WTC11 (cell line): Measurements from ENCODE around the gene DCTN1. TPM values are rescaled to one million over a fixed set of nuclear protein-coding genes. Genes with fewer than 3 reads are reported as not detected.

ENCODE experiments used
- ATAC-seq: fragments of 200-7000 bp; cut with Tn5 transposase; 2 replicates; pipeline ENCODE4 v1.10.0; 2021; ENCODE audit warnings: mild to moderate bottlenecking, moderate library complexity
- CTCF ChIA-PET: fragments of 300-600 bp; sonication (Branson Sonifier 250); formaldehyde crosslinking; loops from one replicate; lab custom pipeline; 2021; ENCODE audit warnings: antibody characterized with exemption; lab: Charles Lee
- POLR2A ChIA-PET: fragments of 350-600 bp; sonication (Branson Sonifier 250); formaldehyde crosslinking; loops from one replicate; lab custom pipeline; 2021; ENCODE audit warnings: antibody characterized with exemption; lab: Charles Lee
- DNase-seq: peaks from one replicate; pipeline ENCODE4 v3.0.0; 2021; ENCODE audit warnings: low spot score
- H3K27ac Mint-ChIP-seq: 2 replicates; pipeline ENCODE4 v1.8.0; 2021; ENCODE audit warnings: mixed read lengths
- H3K27me3 Mint-ChIP-seq: 2 replicates; pipeline ENCODE4 v1.8.0; 2021; ENCODE audit warnings: low read depth, mild to moderate bottlenecking, moderate library complexity, mixed read lengths
- H3K36me3 Mint-ChIP-seq: 2 replicates; pipeline ENCODE4 v1.8.0; 2021; ENCODE audit warnings: mixed read lengths
- H3K4me1 Mint-ChIP-seq: 2 replicates; pipeline ENCODE4 v1.8.0; 2022; ENCODE audit warnings: mixed read lengths
- H3K4me3 Mint-ChIP-seq: 2 replicates; pipeline ENCODE4 v1.8.0; 2021; ENCODE audit warnings: mild to moderate bottlenecking, moderate library complexity, mixed read lengths
- H3K9me3 Mint-ChIP-seq: 2 replicates; pipeline ENCODE4 v1.8.0; 2021; ENCODE audit warnings: mixed read lengths
- ATF1 ChIP-seq: sonication (generic); formaldehyde crosslinking; IDR thresholded peaks from 2 replicates; pipeline ENCODE4 v1.8.1; 2023; ENCODE audit warnings: mild to moderate bottlenecking, moderate library complexity, missing genetic modification reagents
- ATF6 ChIP-seq: sonication (generic); formaldehyde crosslinking; IDR thresholded peaks from 2 replicates; pipeline ENCODE4 v1.8.1; 2023; ENCODE audit warnings: mild to moderate bottlenecking, missing genetic modification reagents
- EMX1 ChIP-seq: fragments of 250-450 bp; sonication (Bioruptor Pico); IDR thresholded peaks from 2 replicates; pipeline ENCODE4 v1.8.0; 2021; ENCODE audit warnings: mild to moderate bottlenecking
- ERG ChIP-seq: fragments of 250-450 bp; sonication (Bioruptor Pico); IDR thresholded peaks from 2 replicates; pipeline ENCODE4 v1.8.0; 2021; ENCODE audit warnings: mild to moderate bottlenecking
- GABPB1 ChIP-seq: sonication (generic); formaldehyde crosslinking; IDR thresholded peaks from 2 replicates; pipeline ENCODE4 v1.8.1; 2023; ENCODE audit warnings: mild to moderate bottlenecking, missing genetic modification reagents
- HMGXB4 ChIP-seq: sonication (generic); formaldehyde crosslinking; IDR thresholded peaks from 2 replicates; pipeline ENCODE4 v1.8.1; 2023; ENCODE audit warnings: mild to moderate bottlenecking, moderate library complexity, missing genetic modification reagents
- IRF1 ChIP-seq: sonication (generic); formaldehyde crosslinking; IDR thresholded peaks from 2 replicates; pipeline ENCODE4 v1.8.0; 2023; ENCODE audit warnings: missing genetic modification reagents
- MAX ChIP-seq: sonication (generic); formaldehyde crosslinking; IDR thresholded peaks from 2 replicates; pipeline ENCODE4 v1.8.0; 2022; ENCODE audit warnings: mild to moderate bottlenecking, missing genetic modification reagents
- MXD4 ChIP-seq: fragments of 250-450 bp; sonication (Bioruptor Pico); IDR thresholded peaks from 2 replicates; pipeline ENCODE4 v1.8.0; 2021; ENCODE audit warnings: mild to moderate bottlenecking, moderate library complexity, borderline replicate concordance
- MYBL2 ChIP-seq: sonication (generic); formaldehyde crosslinking; IDR thresholded peaks from 2 replicates; pipeline ENCODE4 v1.8.1; 2023; ENCODE audit warnings: mild to moderate bottlenecking, moderate library complexity, missing genetic modification reagents
- NR1H2 ChIP-seq: sonication (generic); formaldehyde crosslinking; IDR thresholded peaks from 2 replicates; pipeline ENCODE4 v1.9.0; 2021; ENCODE audit warnings: mild to moderate bottlenecking, moderate library complexity, missing genetic modification reagents
- NR3C1 ChIP-seq: sonication (generic); formaldehyde crosslinking; conservative IDR thresholded peaks from 2 replicates; pipeline ENCODE4 v1.8.1; 2023; ENCODE audit warnings: low read depth, mild to moderate bottlenecking, missing genetic modification reagents
- PREB ChIP-seq: sonication (generic); formaldehyde crosslinking; IDR thresholded peaks from 2 replicates; pipeline ENCODE4 v1.8.1; 2022; ENCODE audit warnings: mild to moderate bottlenecking, missing genetic modification reagents, moderate library complexity, borderline replicate concordance
- PRRX2 ChIP-seq: fragments of 250-450 bp; sonication (Bioruptor Pico); IDR thresholded peaks from 2 replicates; pipeline ENCODE4 v1.8.0; 2021; ENCODE audit warnings: mild to moderate bottlenecking
- RELA ChIP-seq: sonication (generic); formaldehyde crosslinking; IDR thresholded peaks from 2 replicates; pipeline ENCODE4 v1.8.1; 2022; ENCODE audit warnings: missing genetic modification reagents, mild to moderate bottlenecking, borderline replicate concordance
- RORB ChIP-seq: fragments of 250-450 bp; sonication (Bioruptor Pico); IDR thresholded peaks from 2 replicates; pipeline ENCODE4 v1.9.0; 2021; ENCODE audit warnings: mild to moderate bottlenecking
- TEAD1 ChIP-seq: sonication (generic); formaldehyde crosslinking; IDR thresholded peaks from 2 replicates; pipeline ENCODE4 v1.8.0; 2022; ENCODE audit warnings: mild to moderate bottlenecking, missing genetic modification reagents
- ZNF121 ChIP-seq: sonication (generic); formaldehyde crosslinking; IDR thresholded peaks from 2 replicates; pipeline ENCODE4 v1.8.0; 2023; ENCODE audit warnings: missing genetic modification reagents
- ZNF263 ChIP-seq: sonication (generic); formaldehyde crosslinking; IDR thresholded peaks from 2 replicates; pipeline ENCODE4 v1.8.1; 2022; ENCODE audit warnings: low read depth, mild to moderate bottlenecking, moderate library complexity, missing genetic modification reagents
- ZNF396 ChIP-seq: fragments of 250-450 bp; sonication (Bioruptor Pico); IDR thresholded peaks from 2 replicates; pipeline ENCODE4 v1.8.0; 2021; ENCODE audit warnings: mild to moderate bottlenecking, moderate library complexity, borderline replicate concordance
- total RNA-seq: library from RNA; stranded (reverse); gene quantifications from 3 replicates; pipeline ENCODE4 v1.2.3, GENCODE V29; 2021

The DCTN1 gene
- total RNA-seq, 1 experiment from 2014 or later, result 179 TPM

- no peak for TF ChIP-seq ATF1 (CRISPR knock-in tag)
- no peak for TF ChIP-seq ZNF396
- no peak for TF ChIP-seq PREB (CRISPR knock-in tag)
- TF ChIP-seq NR1H2 (CRISPR knock-in tag), result no peak
- no peak for TF ChIP-seq HMGXB4 (CRISPR knock-in tag)
- TF ChIP-seq, all 79 proteins: peak for 0
These were observed 66.0 kb downstream of the DCTN1 start (continued) for GRCh38 chr2:74314107-74314506.

GRCh38 chr2:74313497-74313896, 66.6 kb downstream of the DCTN1 start:
- no peak for ATAC-seq
- H3K4me3 Mint-ChIP-seq, result no peak overlapping the region
- peaks cover 6% of the 10 kb centered on the region for H3K27me3 Mint-ChIP-seq
- TF ChIP-seq TEAD1 (CRISPR knock-in tag) (no peak), RORB (CRISPR knock-in tag) (no peak), GABPB1 (CRISPR knock-in tag) (no peak), NR3C1 (CRISPR knock-in tag) (no peak), ERG (CRISPR knock-in tag) (no peak), ZNF263 (CRISPR knock-in tag) (no peak), RELA (no peak), ATF6 (no peak), PRRX2 (no peak), HMGXB4 (CRISPR knock-in tag) (no peak), MXD4 (CRISPR knock-in tag) (no peak), MAX (CRISPR knock-in tag) (no peak), MYBL2 (no peak), ZNF121 (no peak), EMX1 (CRISPR knock-in tag) (no peak), IRF1 (no peak)
- H3K27ac Mint-ChIP-seq, result no peak overlapping the region
- H3K9me3 Mint-ChIP-seq, result 0 out of 2 replicates have a peak, but pooled peaks cover under 1% of the 10 kb centered on the region
- ChIA-PET CTCF (interaction anchor here (1.0 to 1.9 kb wide), 3 partner anchors 20 to 21 kb away, joined by 3 to 11 read pairs (median 4); no protein-coding TSS in a partner anchor), POLR2A (no interaction called here)
- peaks cover 8% of the 10 kb centered on the region for H3K4me1 Mint-ChIP-seq
- no peaks in the 10 kb centered on the region for H3K36me3 Mint-ChIP-seq
- no peak for DNase-seq
